Osteoblast (primary cell): ENCODE measurements around the gene MAPK9. TPM values are rescaled to one million over a fixed set of nuclear protein-coding genes. Genes with fewer than 3 reads are reported as not detected.

ENCODE experiments used
- DNase-seq: peaks from one replicate; pipeline ENCODE4 v3.0.0; 2011; ENCODE audit warnings: low spot score, mixed read lengths; ENCODE audit not compliant: insufficient read length; ENCODE audit errors: missing footprints
- H2AFZ ChIP-seq: 2 replicates; pipeline ENCODE4 v1.6.0; 2011; ENCODE audit warnings: mild to moderate bottlenecking, low read length
- H3K27ac ChIP-seq: 2 replicates; pipeline ENCODE4 v1.5.1; 2011; ENCODE audit warnings: mild to moderate bottlenecking, low read depth, low read length, moderate library complexity
- H3K27me3 ChIP-seq: 2 replicates; pipeline ENCODE4 v1.6.0; 2012; ENCODE audit warnings: mild to moderate bottlenecking, control low read depth, inconsistent platforms, low read length, moderate library complexity; ENCODE audit not compliant: insufficient read depth
- H3K36me3 ChIP-seq: 2 replicates; pipeline ENCODE4 v1.5.1; 2011; ENCODE audit warnings: mild to moderate bottlenecking, low read length, control low read depth, moderate library complexity; ENCODE audit not compliant: insufficient read depth
- H3K4me1 ChIP-seq: 2 replicates; pipeline ENCODE4 v1.5.1; 2011; ENCODE audit warnings: mild to moderate bottlenecking, low read length, control low read depth, moderate library complexity; ENCODE audit not compliant: insufficient read depth
- H3K4me2 ChIP-seq: 2 replicates; pipeline ENCODE4 v1.6.0; 2011; ENCODE audit warnings: mild to moderate bottlenecking, low read length; ENCODE audit not compliant: insufficient read depth
- H3K4me3 ChIP-seq: fragments of 200-600 bp; sonication (generic); 3 replicates; pipeline ENCODE4 v1.5.1; 2012; ENCODE audit warnings: mild to moderate bottlenecking, low read length, inconsistent platforms; ENCODE audit not compliant: insufficient read depth
- H3K79me2 ChIP-seq: 2 replicates; pipeline ENCODE4 v1.6.0; 2012; ENCODE audit warnings: mild to moderate bottlenecking, low read length, control low read depth, inconsistent platforms; ENCODE audit not compliant: insufficient read depth
- H3K9me3 ChIP-seq: 2 replicates; pipeline ENCODE4 v1.5.1; 2011; ENCODE audit warnings: low read depth, low read length, control low read depth
- H4K20me1 ChIP-seq: 2 replicates; pipeline ENCODE4 v1.6.0; 2012; ENCODE audit warnings: mild to moderate bottlenecking, low read length, control low read depth; ENCODE audit not compliant: insufficient read depth
- total RNA-seq: library from RNA; depleted of rRNA; stranded (reverse); fragments of >200 nt; gene quantifications from 2 replicates; pipeline ENCODE4 v1.2.3, GENCODE V29; 2012
- TF ChIP-seq, protein P1 (sequence below): IDR thresholded peaks from 2 replicates; pipeline ENCODE4 v1.5.1; 2011; ENCODE audit warnings: mild to moderate bottlenecking, low read depth, low read length, moderate library complexity; ENCODE audit errors: extremely low read depth

The MAPK9 gene
- total RNA-seq, 1 donor = 31.8 TPM

GRCh38 chr5:180332051-180332517, 40.2 kb upstream of the MAPK9 start:
- Histone ChIP-seq H3K27ac (peak overlapping the region; percentile 88), H3K4me2 (peak overlapping the region; percentile 71), H3K4me1 (peaks cover 46% of the 10 kb centered on the region), H2AFZ (peak overlapping the region; percentile 50), H3K79me2 (no peaks in the 10 kb centered on the region), H3K27me3 (no peaks in the 10 kb centered on the region), H3K36me3 (peaks cover 62% of the 10 kb centered on the region), H3K4me3 (no peak overlapping the region), H3K9me3 (no peaks in the 10 kb centered on the region), H4K20me1 (no peaks in the 10 kb centered on the region)
- DNase-seq = peak; percentile 82
- TF ChIP-seq, protein P1, sequence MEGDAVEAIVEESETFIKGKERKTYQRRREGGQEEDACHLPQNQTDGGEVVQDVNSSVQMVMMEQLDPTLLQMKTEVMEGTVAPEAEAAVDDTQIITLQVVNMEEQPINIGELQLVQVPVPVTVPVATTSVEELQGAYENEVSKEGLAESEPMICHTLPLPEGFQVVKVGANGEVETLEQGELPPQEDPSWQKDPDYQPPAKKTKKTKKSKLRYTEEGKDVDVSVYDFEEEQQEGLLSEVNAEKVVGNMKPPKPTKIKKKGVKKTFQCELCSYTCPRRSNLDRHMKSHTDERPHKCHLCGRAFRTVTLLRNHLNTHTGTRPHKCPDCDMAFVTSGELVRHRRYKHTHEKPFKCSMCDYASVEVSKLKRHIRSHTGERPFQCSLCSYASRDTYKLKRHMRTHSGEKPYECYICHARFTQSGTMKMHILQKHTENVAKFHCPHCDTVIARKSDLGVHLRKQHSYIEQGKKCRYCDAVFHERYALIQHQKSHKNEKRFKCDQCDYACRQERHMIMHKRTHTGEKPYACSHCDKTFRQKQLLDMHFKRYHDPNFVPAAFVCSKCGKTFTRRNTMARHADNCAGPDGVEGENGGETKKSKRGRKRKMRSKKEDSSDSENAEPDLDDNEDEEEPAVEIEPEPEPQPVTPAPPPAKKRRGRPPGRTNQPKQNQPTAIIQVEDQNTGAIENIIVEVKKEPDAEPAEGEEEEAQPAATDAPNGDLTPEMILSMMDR = peak; percentile 16

GRCh38 chr5:180331647-180331950, 39.7 kb upstream of the MAPK9 start:
- TF ChIP-seq, protein P1 = no peak
- Histone ChIP-seq H3K27me3 (no peaks in the 10 kb centered on the region), H3K4me3 (no peak overlapping the region), H3K79me2 (no peaks in the 10 kb centered on the region), H3K4me2 (peak overlapping the region; percentile 71), H4K20me1 (no peaks in the 10 kb centered on the region), H3K4me1 (peaks cover 46% of the 10 kb centered on the region), H3K9me3 (no peaks in the 10 kb centered on the region), H2AFZ (peak overlapping the region; percentile 50), H3K27ac (peak overlapping the region; percentile 88), H3K36me3 (peaks cover 58% of the 10 kb centered on the region)
- DNase-seq = peak; percentile 39

DNA sequence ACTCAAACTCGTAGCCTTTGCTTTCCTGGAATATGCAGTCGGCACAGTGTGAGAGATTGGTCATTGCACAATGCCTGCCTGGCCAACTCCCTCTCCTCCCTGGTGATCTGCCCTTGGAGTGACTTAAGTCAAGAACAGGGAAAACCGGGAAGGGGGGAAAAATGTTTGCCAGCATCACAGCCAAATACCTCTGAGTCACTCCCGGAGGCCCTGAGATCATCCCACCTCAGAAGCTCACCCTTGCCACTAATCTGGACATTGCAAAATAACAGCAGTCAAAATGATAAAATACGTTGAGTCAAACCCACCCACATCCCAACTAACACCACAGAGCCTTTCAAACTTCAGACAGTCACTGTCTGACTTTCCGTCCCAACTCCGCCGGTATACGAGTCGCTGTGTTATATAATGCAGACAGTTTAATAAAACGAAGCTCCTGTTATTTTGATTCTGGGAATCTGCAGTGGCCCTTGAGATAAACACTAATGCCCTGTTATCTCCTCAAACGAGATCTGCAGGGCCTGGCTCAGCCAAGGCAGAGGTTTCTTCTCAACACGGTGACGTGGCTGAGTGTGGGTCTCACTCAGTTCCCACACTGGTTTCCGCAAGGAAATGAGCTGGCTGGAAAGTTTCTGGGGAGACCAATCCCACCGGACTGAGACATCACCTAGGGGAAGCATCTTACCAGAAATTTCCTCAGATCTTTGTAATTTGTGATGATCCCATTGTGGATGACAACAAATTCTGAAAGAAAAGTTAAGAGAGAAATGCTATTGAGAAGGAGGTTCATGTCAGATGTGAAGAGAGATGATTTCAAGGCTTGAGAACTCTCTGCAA, 39.1 kb upstream of the MAPK9 start:
- peak; percentile 96 for DNase-seq
- H3K9me3 ChIP-seq = no peaks in the 10 kb centered on the region
- peak overlapping the region; percentile 50 for H2AFZ ChIP-seq
- peaks cover 46% of the 10 kb centered on the region for H3K4me1 ChIP-seq
- peak overlapping the region; percentile 27 for H3K4me3 ChIP-seq
- peaks cover 58% of the 10 kb centered on the region for H3K36me3 ChIP-seq
- peak overlapping the region; percentile 88 for H3K27ac ChIP-seq
- no peaks in the 10 kb centered on the region for H3K79me2 ChIP-seq
- TF ChIP-seq, protein P1 = no peak
- H3K4me2 ChIP-seq = peak overlapping the region; percentile 71
- no peaks in the 10 kb centered on the region for H4K20me1 ChIP-seq
- H3K27me3 ChIP-seq = no peaks in the 10 kb centered on the region

GRCh38 chr5:180330270-180330648, 38.4 kb upstream of the MAPK9 start:
- peak overlapping the region; percentile 27 for H3K4me3 ChIP-seq
- peaks cover 46% of the 10 kb centered on the region for H3K4me1 ChIP-seq
- H4K20me1 ChIP-seq = no peaks in the 10 kb centered on the region
- no peaks in the 10 kb centered on the region for H3K9me3 ChIP-seq
- H3K36me3 ChIP-seq = peaks cover 54% of the 10 kb centered on the region
- no peak for DNase-seq
- TF ChIP-seq, protein P1 = no peak
- H3K79me2 ChIP-seq = no peaks in the 10 kb centered on the region
- H3K27ac ChIP-seq = peak overlapping the region; percentile 88
- peak overlapping the region; percentile 71 for H3K4me2 ChIP-seq
- no peak overlapping the region for H2AFZ ChIP-seq
- no peaks in the 10 kb centered on the region for H3K27me3 ChIP-seq
